Omental fat pad (tissue), 4 donors: ENCODE measurements around the gene HERPUD1. TPM values are rescaled to one million over a fixed set of nuclear protein-coding genes. Genes with fewer than 3 reads are reported as not detected.
A peak's percentile ranks its signal among the peaks of the same experiment; 100 is the strongest.
"Not testable (repeated sequence)": the region's sequence is repeated elsewhere in the genome, so short reads cannot be mapped to it uniquely, and the experiment has no call there.

Experiments used
- ATAC-seq: fragments of 150-250 bp; one replicate; pipeline ENCODE4 v1.9.1; 2016; ENCODE audit warnings: mild to moderate bottlenecking, moderate library complexity; ENCODE audit not compliant: low FRiP score
- DNase-seq: peaks from one replicate; pipeline ENCODE4 v3.0.0-alpha.2; 2019; ENCODE audit warnings: low spot score
- total RNA-seq, 4 donors: library from RNA; depleted of rRNA; stranded (reverse); fragments of >200 nt; gene quantifications; one replicate each; pipeline ENCODE4 v1.1.0, GENCODE V29; 2016
- TF ChIP-seq, protein P1 (sequence below), 3 donors: fragments of 450-650 bp; IDR thresholded peaks; one replicate each; pipeline ENCODE4 v1.5.1; 2016 to 2017; ENCODE audit warnings: antibody characterized with exemption in 3 of 3, mild to moderate bottlenecking in 3 of 3, moderate library complexity in 2 of 3

HERPUD1 gene
- total RNA-seq, 4 donors from 2014 or later, result 151 to 170 (median 162) TPM

- TF ChIP-seq, protein P1, sequence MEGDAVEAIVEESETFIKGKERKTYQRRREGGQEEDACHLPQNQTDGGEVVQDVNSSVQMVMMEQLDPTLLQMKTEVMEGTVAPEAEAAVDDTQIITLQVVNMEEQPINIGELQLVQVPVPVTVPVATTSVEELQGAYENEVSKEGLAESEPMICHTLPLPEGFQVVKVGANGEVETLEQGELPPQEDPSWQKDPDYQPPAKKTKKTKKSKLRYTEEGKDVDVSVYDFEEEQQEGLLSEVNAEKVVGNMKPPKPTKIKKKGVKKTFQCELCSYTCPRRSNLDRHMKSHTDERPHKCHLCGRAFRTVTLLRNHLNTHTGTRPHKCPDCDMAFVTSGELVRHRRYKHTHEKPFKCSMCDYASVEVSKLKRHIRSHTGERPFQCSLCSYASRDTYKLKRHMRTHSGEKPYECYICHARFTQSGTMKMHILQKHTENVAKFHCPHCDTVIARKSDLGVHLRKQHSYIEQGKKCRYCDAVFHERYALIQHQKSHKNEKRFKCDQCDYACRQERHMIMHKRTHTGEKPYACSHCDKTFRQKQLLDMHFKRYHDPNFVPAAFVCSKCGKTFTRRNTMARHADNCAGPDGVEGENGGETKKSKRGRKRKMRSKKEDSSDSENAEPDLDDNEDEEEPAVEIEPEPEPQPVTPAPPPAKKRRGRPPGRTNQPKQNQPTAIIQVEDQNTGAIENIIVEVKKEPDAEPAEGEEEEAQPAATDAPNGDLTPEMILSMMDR (IDR thresholded peaks at IDR 0.05), result no peak
Observed at GRCh38 chr16:56929639-56930038, 2.3 kb upstream of the HERPUD1 start.

DNA sequence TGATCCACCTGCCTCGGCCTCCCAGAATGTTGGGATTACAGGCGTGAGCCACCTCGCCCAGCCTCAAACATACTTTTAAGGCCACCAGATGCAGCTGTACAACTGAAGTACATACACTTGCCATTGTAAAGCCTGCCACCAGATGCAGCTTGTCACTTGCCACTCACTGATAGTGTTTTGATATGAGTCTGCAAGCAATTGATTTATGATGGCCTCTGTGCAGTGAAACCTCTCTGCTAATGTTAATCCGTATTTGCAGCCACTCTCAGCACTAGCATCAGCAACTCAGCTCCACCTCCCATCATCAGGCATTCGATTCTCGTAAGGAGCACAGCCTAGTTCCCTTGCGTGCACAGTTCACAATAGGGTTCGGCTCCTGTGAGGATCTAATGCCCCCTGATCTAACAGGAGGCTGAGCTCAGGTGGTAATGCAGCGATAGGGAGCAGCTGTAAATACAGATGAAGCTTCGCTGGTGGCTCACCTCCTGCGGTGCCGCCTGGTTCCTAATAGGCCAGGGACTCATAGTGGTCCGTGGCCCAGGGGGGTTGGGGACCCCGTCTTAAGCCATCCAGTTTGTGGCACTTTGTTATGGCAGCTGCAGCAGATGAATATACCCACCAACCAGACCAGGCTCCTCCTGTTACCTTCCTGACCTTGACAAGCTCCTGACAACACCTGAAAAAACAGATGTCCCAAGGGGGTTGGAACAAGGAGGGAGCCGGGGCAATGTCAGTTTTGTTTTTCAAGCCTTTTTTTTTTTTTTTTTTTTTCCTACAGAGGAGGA is 1.3 kb upstream of the HERPUD1 start:
- no peak for DNase-seq
- TF ChIP-seq, protein P1 (IDR thresholded peaks at IDR 0.05), result no peak
- ATAC-seq, result no peak

More at GRCh38 chr16:56929639-56930038, 2.3 kb upstream of the HERPUD1 start:
- ATAC-seq (no peak), DNase-seq (no peak)

DNA sequence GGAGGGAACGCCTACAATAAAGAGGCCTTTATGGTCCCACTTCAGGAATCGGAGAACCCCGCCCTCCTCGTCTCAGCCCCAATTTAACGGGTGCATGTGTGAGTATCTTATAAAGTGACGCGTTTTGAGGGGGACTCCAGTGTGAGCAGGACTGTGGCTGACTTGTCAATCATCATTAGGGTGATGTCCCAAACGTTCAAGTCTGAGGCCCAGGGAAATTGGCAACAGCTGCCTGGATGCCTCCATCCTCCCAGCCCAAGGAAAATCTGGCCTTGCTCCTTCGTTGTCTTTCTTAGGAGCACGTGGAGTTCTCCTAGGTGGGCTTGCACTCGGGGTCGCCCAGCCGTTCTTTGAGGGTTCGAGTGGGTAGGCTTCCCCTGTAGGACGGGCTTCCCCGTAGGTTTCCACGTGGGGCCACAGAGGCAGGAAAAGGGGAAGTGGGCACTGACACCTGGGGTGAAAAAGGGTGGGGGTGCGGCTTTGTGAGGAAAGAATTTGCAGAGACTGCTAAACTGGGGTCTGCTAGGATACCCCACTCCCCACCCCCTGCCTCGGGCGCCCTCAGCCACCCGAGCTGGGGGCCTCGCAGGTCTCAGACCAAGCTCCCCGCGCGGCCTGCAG is 561 bp upstream of the HERPUD1 start:
- ATAC-seq, result peak; percentile 13
- TF ChIP-seq, protein P1 (IDR thresholded peaks at IDR 0.05), result no peak
- DNase-seq, result no peak

DNA sequence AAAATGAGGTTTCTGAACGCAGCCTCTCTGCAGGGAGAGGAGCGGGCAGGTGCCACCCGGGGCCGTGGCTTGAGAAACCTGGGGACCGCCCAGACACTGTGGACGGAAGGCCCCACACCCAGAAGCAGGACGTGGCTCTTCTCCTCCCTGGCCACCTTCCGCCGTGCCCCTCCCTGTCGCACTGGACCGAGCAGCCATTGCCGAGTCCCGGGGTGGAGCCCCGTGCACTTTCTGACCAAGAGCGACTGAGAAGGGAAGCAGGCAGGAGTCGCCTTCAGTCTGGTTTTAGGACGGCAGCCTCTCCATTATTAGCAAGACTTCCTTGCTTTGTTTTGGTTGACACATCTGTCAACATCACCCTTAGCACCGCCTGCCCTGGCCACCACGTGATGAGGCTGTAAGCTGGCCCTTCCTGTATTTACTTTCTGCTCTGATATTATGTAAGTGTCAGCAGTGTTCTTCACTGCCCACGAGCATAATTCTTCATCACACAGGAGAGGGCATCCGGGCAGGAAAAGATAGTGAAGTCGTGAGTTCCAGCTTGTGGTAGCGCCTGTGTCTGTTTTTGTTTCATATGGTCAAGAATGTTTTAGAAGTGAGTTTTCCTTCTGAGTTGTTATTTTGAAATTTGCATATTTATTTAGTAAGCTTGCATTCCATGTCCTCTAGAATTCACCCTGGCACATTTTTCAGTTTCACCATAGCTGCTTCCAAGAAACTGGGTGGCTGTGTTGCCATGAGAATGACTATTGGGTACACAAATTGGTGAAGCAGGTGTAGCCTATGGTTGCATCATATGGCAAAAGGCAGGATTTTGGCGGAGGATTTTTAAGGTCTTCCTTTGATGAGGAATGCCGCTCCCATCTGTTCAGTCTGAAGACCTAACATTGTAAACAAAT is 1.0 kb downstream of the HERPUD1 start:
- ATAC-seq (peak; percentile 69), DNase-seq (peak; percentile 58)
- TF ChIP-seq, protein P1 (IDR thresholded peaks at IDR 0.05), result no peak

GRCh38 chr16:56933828-56934598 is 2.1 kb downstream of the HERPUD1 start:
- TF ChIP-seq, protein P1 (IDR thresholded peaks at IDR 0.05), result no peak
- DNase-seq (no peak), ATAC-seq (no peak)

GRCh38 chr16:56934599-56935145 is 2.7 kb downstream of the HERPUD1 start:
- not testable (repeated sequence) for ATAC-seq, DNase-seq
